GM13976 (cell line): ENCODE data around the gene RAPSN.

Source experiments
- DNase-seq: peaks from one replicate; pipeline ENCODE4 v3.0.0; 2012; ENCODE audit warnings: low spot score
- CTCF ChIP-seq: IDR thresholded peaks from 2 replicates; pipeline ENCODE4 v1.5.1; 2012; ENCODE audit warnings: borderline replicate concordance, mild to moderate bottlenecking; ENCODE audit not compliant: insufficient read depth; ENCODE audit errors: extremely low read depth, missing control alignments, control extremely low read depth
- in situ Hi-C: fragments of 300-500 bp; cut with MboI; formaldehyde crosslinking; loops from one replicate; pipeline ENCODE4 v1.12.0; 2022; ENCODE audit warnings: low sequenced_read_pairs, mixed read lengths, inconsistent platforms; ENCODE audit not compliant: unreplicated experiment

The RAPSN gene

GRCh38 chr11:47478651-47479329 is 29.9 kb upstream of the RAPSN start:
- in situ Hi-C loops, result no loop called here

GRCh38 chr11:47477753-47478152 is 28.8 kb upstream of the RAPSN start:
- in situ Hi-C loops, result no loop called here
- DNase-seq, result no peak
- TF ChIP-seq CTCF, result no peak

More at GRCh38 chr11:47478651-47479329, 29.9 kb upstream of the RAPSN start:
- TF ChIP-seq CTCF, result no peak
- DNase-seq, result no peak

GRCh38 chr11:47477323-47477722 is 28.4 kb upstream of the RAPSN start:
- no peak for TF ChIP-seq CTCF
- no peak for DNase-seq
- in situ Hi-C loops, result no loop called here

GRCh38 chr11:47470671-47471070 is 21.7 kb upstream of the RAPSN start:
- no peak for TF ChIP-seq CTCF
- DNase-seq, result no peak
- in situ Hi-C loops, result no loop called here

GRCh38 chr11:47469361-47470179 is 20.6 kb upstream of the RAPSN start:
- TF ChIP-seq CTCF, result no peak
- in situ Hi-C loops, result no loop called here
- no peak for DNase-seq

- in situ Hi-C loops, result no loop called here
- DNase-seq, result no peak
- no peak for TF ChIP-seq CTCF
Measured at GRCh38 chr11:47468598-47469214, 19.8 kb upstream of the RAPSN start.
